ENCODE data around the gene ERLIN1.

Gene ERLIN1

DNA sequence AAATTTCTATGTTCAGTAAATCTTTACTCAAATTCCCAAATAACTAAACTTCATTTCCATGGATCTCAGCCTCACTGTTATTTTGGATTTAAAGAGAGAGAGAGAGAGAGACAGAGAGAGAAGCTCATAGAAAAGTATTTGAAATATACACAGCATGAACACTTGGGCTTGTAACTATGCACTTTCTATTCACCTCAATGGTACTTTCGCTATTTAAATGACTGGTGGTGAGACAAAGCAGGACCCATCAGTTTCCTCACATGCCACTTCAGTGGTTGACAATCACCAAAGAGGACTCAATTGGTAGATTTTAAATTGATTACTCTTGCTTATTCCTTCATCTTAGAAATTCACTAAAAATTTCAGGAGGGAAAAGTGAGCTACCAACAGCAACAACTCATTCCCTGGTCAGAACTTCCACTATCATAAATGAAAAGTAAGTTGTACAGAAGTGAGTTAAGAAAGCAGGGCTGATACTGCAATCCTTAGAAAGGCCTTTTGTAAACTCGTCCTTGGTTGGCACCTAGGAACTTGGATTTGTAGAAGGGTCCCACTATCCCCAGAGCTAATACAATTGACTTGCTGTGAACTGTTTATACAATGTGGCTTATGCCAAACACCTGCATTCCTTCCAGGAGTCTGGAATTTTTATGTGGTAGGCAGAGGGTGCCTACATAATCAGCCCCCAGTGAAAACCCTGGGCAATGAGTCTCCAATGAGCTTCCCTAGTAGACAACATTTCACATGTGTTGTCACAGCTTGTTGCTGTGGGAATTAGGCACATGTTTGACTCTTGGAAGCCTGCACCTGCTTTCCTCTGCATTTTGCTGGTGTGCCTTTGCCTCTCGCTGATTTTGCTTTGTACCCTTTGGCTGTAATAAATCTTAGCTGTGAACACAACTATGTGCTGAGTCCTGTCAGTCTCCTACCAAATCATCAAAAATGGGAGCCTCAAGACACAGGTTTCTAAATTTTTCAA is 10.8 kb downstream of the ERLIN1 start:
- Histone ChIP-seq H3K27ac (ENCODE audit: low read depth, low read length) (no peak overlapping the region), H3K27me3 (ENCODE audit: control insufficient read depth, low read length) (no peaks in the 10 kb centered on the region), H3K4me2 (ENCODE audit: low read length) (no peak overlapping the region), H4K20me1 (ENCODE audit: control insufficient read depth, insufficient read depth, low read depth, low read length) (0 out of 2 replicates have a peak, but pooled peaks cover 2% of the 10 kb centered on the region), H3F3A (ENCODE audit: control insufficient read depth, insufficient read depth) (peaks cover 2% of the 10 kb centered on the region; the same call in 1 of the 2 replicates), H3K4me3 (ENCODE audit: low read length) (no peak overlapping the region), H3K36me3 (ENCODE audit: control insufficient read depth, low read length) (peaks cover 95% of the 10 kb centered on the region), H3K9me3 (ENCODE audit: control insufficient read depth, insufficient read depth, low read length) (no peaks in the 10 kb centered on the region), H3K4me1 (ENCODE audit: control insufficient read depth, low read length) (no peaks in the 10 kb centered on the region), H3K9me2 (replicated peaks; ENCODE audit: control insufficient read depth, low read length) (no peaks in the 10 kb centered on the region), H3K79me2 (ENCODE audit: control insufficient read depth, low read length) (peaks cover 75% of the 10 kb centered on the region)
- TF ChIP-seq EZH2phosphoT487 (IDR thresholded peaks at IDR 0.05; ENCODE audit: borderline replicate concordance, low read length): no peak
- TF ChIP-seq, protein P1, sequence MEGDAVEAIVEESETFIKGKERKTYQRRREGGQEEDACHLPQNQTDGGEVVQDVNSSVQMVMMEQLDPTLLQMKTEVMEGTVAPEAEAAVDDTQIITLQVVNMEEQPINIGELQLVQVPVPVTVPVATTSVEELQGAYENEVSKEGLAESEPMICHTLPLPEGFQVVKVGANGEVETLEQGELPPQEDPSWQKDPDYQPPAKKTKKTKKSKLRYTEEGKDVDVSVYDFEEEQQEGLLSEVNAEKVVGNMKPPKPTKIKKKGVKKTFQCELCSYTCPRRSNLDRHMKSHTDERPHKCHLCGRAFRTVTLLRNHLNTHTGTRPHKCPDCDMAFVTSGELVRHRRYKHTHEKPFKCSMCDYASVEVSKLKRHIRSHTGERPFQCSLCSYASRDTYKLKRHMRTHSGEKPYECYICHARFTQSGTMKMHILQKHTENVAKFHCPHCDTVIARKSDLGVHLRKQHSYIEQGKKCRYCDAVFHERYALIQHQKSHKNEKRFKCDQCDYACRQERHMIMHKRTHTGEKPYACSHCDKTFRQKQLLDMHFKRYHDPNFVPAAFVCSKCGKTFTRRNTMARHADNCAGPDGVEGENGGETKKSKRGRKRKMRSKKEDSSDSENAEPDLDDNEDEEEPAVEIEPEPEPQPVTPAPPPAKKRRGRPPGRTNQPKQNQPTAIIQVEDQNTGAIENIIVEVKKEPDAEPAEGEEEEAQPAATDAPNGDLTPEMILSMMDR (IDR thresholded peaks at IDR 0.05; ENCODE audit: low read depth, low read length, poor library complexity, severe bottlenecking): no peak

DNA sequence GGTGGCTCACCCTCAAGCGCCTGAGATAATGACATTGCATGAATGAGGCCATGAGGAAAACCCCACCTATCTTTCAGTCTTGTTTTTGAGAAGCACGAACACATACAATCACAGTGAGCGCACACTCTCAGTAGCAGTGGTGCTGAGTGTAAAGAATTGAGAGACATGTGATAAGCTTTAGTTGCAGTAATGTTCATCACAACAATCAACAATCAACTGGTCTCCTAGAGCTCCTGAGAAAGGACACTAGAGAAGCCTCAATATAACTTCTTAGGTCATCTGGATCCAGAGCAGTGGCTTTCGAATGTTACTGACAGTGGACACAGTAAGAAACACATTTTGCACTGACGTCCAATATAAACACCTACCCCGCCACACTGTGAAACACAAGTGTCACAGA is 12.8 kb downstream of the ERLIN1 start:
- no peaks in the 10 kb centered on the region for H3K9me2 ChIP-seq (replicated peaks; ENCODE audit: control insufficient read depth, low read length)
- no peak overlapping the region for H3K4me2 ChIP-seq (ENCODE audit: low read length)
- no peaks in the 10 kb centered on the region for H3K27me3 ChIP-seq (ENCODE audit: control insufficient read depth, low read length)
- peaks cover 2% of the 10 kb centered on the region; the same call in 1 of the 2 replicates for H3F3A ChIP-seq (ENCODE audit: control insufficient read depth, insufficient read depth)
- no peaks in the 10 kb centered on the region for H3K4me1 ChIP-seq (ENCODE audit: control insufficient read depth, low read length)
- peaks cover 94% of the 10 kb centered on the region for H3K36me3 ChIP-seq (ENCODE audit: control insufficient read depth, low read length)
- TF ChIP-seq, protein P1 (IDR thresholded peaks at IDR 0.05; ENCODE audit: low read depth, low read length, poor library complexity, severe bottlenecking): no peak
- TF ChIP-seq EZH2phosphoT487 (IDR thresholded peaks at IDR 0.05; ENCODE audit: borderline replicate concordance, low read length): no peak
- H3K79me2 ChIP-seq (ENCODE audit: control insufficient read depth, low read length): peaks cover 70% of the 10 kb centered on the region
- 0 out of 2 replicates have a peak, but pooled peaks cover 2% of the 10 kb centered on the region for H4K20me1 ChIP-seq (ENCODE audit: control insufficient read depth, insufficient read depth, low read depth, low read length)
- no peaks in the 10 kb centered on the region for H3K9me3 ChIP-seq (ENCODE audit: control insufficient read depth, insufficient read depth, low read length)
- no peak overlapping the region for H3K27ac ChIP-seq (ENCODE audit: low read depth, low read length)
- H3K4me3 ChIP-seq (ENCODE audit: low read length): no peak overlapping the region

DNA sequence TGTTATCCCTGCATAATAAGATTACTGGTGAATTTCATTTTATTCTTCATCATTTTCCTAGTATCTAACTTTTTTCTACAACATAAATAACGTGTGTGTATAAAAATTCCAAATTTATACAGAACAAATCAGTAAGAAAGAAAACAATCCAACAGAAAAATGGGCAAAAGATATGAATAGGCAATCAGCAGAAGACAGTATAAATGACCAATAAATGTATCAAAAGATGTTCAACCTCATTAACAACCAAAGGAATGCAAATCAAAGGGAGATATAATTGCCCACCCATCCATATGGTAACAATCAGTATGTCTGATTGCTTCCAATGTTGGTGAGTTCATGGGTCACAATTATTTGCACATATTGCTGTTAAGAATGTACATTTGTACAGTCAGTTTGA is 13.5 kb downstream of the ERLIN1 start:
- 0 out of 2 replicates have a peak, but pooled peaks cover 2% of the 10 kb centered on the region for H4K20me1 ChIP-seq (ENCODE audit: control insufficient read depth, insufficient read depth, low read depth, low read length)
- H3K27ac ChIP-seq (ENCODE audit: low read depth, low read length): no peak overlapping the region
- H3K4me3 ChIP-seq (ENCODE audit: low read length): no peak overlapping the region
- H3F3A ChIP-seq (ENCODE audit: control insufficient read depth, insufficient read depth): peaks cover 2% of the 10 kb centered on the region; the same call in 1 of the 2 replicates
- no peaks in the 10 kb centered on the region for H3K9me3 ChIP-seq (ENCODE audit: control insufficient read depth, insufficient read depth, low read length)
- TF ChIP-seq, protein P1 (IDR thresholded peaks at IDR 0.05; ENCODE audit: low read depth, low read length, poor library complexity, severe bottlenecking): no peak
- TF ChIP-seq EZH2phosphoT487 (IDR thresholded peaks at IDR 0.05; ENCODE audit: borderline replicate concordance, low read length): no peak
- peaks cover 94% of the 10 kb centered on the region for H3K36me3 ChIP-seq (ENCODE audit: control insufficient read depth, low read length)
- H3K4me2 ChIP-seq (ENCODE audit: low read length): no peak overlapping the region
- H3K4me1 ChIP-seq (ENCODE audit: control insufficient read depth, low read length): no peaks in the 10 kb centered on the region
- no peaks in the 10 kb centered on the region for H3K9me2 ChIP-seq (replicated peaks; ENCODE audit: control insufficient read depth, low read length)
- H3K27me3 ChIP-seq (ENCODE audit: control insufficient read depth, low read length): no peaks in the 10 kb centered on the region
- H3K79me2 ChIP-seq (ENCODE audit: control insufficient read depth, low read length): peaks cover 72% of the 10 kb centered on the region
